NB4 (cell line): Measurements from ENCODE around the gene PTPN5.
A peak's percentile ranks its signal among the peaks of the same experiment; 100 is the strongest.

Experiments
- CTCF ChIP-seq: IDR thresholded peaks from one replicate; pipeline ENCODE4 v1.5.1; 2012; ENCODE audit warnings: low read depth, low read length
- MAX ChIP-seq: IDR thresholded peaks from 2 replicates; pipeline ENCODE4 v1.6.1; 2011; ENCODE audit warnings: low read depth, low read length
- POLR2A ChIP-seq: IDR thresholded peaks from 2 replicates; pipeline ENCODE4 v1.6.1; 2011; ENCODE audit warnings: mild to moderate bottlenecking; ENCODE audit not compliant: insufficient read length; ENCODE audit errors: extremely low read depth

- TF ChIP-seq CTCF (peak; percentile 93), POLR2A (no peak), MAX (no peak)
Measured at GRCh38 chr11:18727479-18728236, 63.9 kb downstream of the PTPN5 start.
